DMS 273 (cell line): ENCODE measurements around the gene LENG1.

ENCODE experiments used
- DNase-seq: peaks from one replicate; lab custom pipeline; 2025; ENCODE audit not compliant: unreplicated experiment; lab: John Stamatoyannopoulos, UW

LENG1 gene

GRCh38 chr19:54114340-54115108 lies 45.0 kb downstream of the LENG1 start:
- peak; percentile 65 for DNase-seq

GRCh38 chr19:54109651-54110050 lies 49.9 kb downstream of the LENG1 start:
- peak; percentile 26 for DNase-seq

- DNase-seq, result no peak
Observed at GRCh38 chr19:54108496-54108895, 51.0 kb downstream of the LENG1 start.

DNA sequence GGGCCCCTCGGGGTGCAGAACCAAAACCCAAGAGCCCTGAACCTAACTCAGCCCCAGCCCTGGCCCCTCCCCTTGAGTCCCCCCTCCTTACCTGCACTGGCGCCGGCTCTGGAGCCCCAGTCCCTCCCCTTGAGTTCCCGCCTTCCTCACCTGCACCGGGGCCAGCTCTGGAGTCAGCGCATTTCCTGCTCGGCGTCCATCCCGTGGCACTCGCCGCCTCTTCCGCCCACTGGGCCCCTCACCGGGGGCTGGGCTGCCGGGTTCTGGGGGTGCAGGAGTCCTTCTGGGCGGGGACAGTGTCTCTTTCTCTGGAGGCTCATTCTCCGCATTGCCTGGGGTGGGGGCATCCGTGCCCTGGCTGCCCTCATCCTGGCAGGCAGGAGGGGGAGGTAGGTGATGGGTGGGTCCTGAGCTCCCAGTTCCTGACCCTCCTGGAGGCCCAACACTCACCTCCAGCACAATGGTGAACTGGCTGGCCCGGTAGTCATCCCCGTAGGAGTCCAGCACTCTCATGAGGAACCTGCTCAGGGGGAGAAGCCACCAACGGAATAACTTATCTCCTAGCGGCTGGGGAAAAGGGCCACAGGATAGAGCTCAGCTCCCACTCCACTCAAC lies 51.5 kb downstream of the LENG1 start:
- DNase-seq, result no peak

GRCh38 chr19:54106716-54107115 lies 52.8 kb downstream of the LENG1 start:
- DNase-seq, result no peak

- DNase-seq, result no peak
Observed at GRCh38 chr19:54105796-54106195, 53.7 kb downstream of the LENG1 start.
